ENCODE data around the gene GNAZ. TPM values are rescaled to one million over a fixed set of nuclear protein-coding genes. Genes with fewer than 3 reads are reported as not detected.

GNAZ gene
- total and polyA plus RNA-seq, 12 donors, result 3.0 to 70.8 (median 9.4) TPM

DNA sequence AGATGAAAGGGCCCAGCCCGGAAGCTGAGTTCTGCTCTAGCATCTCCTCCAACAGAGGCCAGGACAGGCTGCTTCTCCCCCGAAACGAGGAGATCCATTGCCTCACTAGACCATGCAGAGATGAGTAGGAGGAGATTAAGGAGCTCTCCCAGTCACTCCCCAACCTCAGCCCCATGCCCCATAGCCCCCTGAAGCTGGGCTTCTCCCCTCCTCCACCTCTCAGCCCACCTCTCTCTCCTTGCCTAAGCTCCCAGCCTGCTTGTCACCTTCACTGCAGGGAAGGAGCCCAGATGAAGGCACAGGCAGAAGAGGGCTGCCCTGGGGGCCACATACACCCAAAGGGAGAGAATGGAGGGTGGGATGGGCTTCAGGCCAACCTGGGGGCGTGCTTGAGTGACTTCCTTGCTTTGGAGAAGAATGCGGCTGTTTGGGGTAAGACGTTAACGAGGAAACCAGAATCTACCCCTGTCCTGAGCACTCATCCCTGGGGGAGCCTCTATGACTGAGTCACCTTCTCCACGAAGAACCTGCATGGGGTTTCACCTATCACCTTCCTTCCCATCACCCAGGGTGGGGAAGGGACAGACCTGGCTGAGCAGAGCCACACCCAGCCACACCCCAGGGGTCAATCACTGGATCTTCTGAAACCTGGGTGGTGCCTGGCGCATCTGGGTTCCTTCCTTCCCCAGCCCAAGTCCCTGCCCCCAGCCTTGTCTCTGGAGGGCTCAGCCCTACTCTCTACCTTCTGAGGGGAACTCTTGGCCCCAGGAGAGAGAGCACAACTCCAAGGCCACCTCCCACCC is 11.6 kb upstream of the GNAZ start:
- intact Hi-C loops (cut with DNase I), result no loop called here
- WGBS, 4 donors, result 83 to 98% (median 85%) methylated on average over 8 to 9 of the region's 9 CpGs
- H3K4me3 ChIP-seq, result no peak overlapping the region
- H3K36me3 ChIP-seq (replicated peaks in 1 of 2), result no peaks in the 10 kb centered on the region
- no peaks in the 10 kb centered on the region for H3K27me3 ChIP-seq
- H3K9me3 ChIP-seq (replicated peaks in 1 of 3), result no peaks in the 10 kb centered on the region
- no peak for TF ChIP-seq POLR2A (IDR thresholded peaks at IDR 0.05)
- TF ChIP-seq, protein P1, sequence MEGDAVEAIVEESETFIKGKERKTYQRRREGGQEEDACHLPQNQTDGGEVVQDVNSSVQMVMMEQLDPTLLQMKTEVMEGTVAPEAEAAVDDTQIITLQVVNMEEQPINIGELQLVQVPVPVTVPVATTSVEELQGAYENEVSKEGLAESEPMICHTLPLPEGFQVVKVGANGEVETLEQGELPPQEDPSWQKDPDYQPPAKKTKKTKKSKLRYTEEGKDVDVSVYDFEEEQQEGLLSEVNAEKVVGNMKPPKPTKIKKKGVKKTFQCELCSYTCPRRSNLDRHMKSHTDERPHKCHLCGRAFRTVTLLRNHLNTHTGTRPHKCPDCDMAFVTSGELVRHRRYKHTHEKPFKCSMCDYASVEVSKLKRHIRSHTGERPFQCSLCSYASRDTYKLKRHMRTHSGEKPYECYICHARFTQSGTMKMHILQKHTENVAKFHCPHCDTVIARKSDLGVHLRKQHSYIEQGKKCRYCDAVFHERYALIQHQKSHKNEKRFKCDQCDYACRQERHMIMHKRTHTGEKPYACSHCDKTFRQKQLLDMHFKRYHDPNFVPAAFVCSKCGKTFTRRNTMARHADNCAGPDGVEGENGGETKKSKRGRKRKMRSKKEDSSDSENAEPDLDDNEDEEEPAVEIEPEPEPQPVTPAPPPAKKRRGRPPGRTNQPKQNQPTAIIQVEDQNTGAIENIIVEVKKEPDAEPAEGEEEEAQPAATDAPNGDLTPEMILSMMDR (IDR thresholded peaks at IDR 0.05), result no peak
- no peak overlapping the region for H3K27ac ChIP-seq
- H3K4me1 ChIP-seq (replicated peaks in 1 of 2), result no peaks in the 10 kb centered on the region
- peak in 2 of 7 donors; percentile 3 to 39 for DNase-seq

- TF ChIP-seq, protein P1 (IDR thresholded peaks at IDR 0.05), result no peak
- no peak for TF ChIP-seq POLR2A (IDR thresholded peaks at IDR 0.05)
- no peak overlapping the region for H3K27ac ChIP-seq
- H3K27me3 ChIP-seq, result no peaks in the 10 kb centered on the region
- intact Hi-C loops (cut with DNase I), result no loop called here
- no peak overlapping the region for H3K4me3 ChIP-seq
- DNase-seq, result peak in 3 of 7 donors; percentile 2 to 41 (median 10)
- H3K36me3 ChIP-seq (replicated peaks in 1 of 2), result no peaks in the 10 kb centered on the region
- H3K4me1 ChIP-seq (replicated peaks in 1 of 2), result no peaks in the 10 kb centered on the region
- WGBS, 4 donors, result 92 to 94% (median 93%) methylated on average over 9 to 24 of the region's 24 CpGs
- no peaks in the 10 kb centered on the region for H3K9me3 ChIP-seq (replicated peaks in 1 of 3)
Observed at GRCh38 chr22:23059284-23059948, 10.9 kb upstream of the GNAZ start.

GRCh38 chr22:23060612-23061400 is 9.5 kb upstream of the GNAZ start:
- no peak for TF ChIP-seq POLR2A (IDR thresholded peaks at IDR 0.05)
- TF ChIP-seq, protein P1 (IDR thresholded peaks at IDR 0.05), result no peak
- Histone ChIP-seq H3K27ac (no peak overlapping the region), H3K4me1 (replicated peaks in 1 of 2) (no peaks in the 10 kb centered on the region), H3K4me3 (no peak overlapping the region), H3K9me3 (replicated peaks in 1 of 3) (no peaks in the 10 kb centered on the region), H3K27me3 (no peaks in the 10 kb centered on the region), H3K36me3 (replicated peaks in 1 of 2) (no peaks in the 10 kb centered on the region)
- 75 to 84% (median 79%) methylated on average over 4 to 9 of the region's 9 CpGs for WGBS, 4 donors
- peak in 5 of 7 donors; percentile 14 to 43 (median 23) for DNase-seq
- intact Hi-C loops (cut with DNase I), result no loop called here
